Stimulated activated CD4-positive, alpha-beta T cell treated with anti-CD3 and anti-CD28 coated beads, Interleukin-4, amount 100 ng/mL, for 4 hours (primary cell): ENCODE results near the gene GATC.

Experiments
- DNase-seq, 2 experiments: peaks; one replicate each; pipeline ENCODE4 v3.0.0-alpha.2; 2020

Gene GATC

DNA sequence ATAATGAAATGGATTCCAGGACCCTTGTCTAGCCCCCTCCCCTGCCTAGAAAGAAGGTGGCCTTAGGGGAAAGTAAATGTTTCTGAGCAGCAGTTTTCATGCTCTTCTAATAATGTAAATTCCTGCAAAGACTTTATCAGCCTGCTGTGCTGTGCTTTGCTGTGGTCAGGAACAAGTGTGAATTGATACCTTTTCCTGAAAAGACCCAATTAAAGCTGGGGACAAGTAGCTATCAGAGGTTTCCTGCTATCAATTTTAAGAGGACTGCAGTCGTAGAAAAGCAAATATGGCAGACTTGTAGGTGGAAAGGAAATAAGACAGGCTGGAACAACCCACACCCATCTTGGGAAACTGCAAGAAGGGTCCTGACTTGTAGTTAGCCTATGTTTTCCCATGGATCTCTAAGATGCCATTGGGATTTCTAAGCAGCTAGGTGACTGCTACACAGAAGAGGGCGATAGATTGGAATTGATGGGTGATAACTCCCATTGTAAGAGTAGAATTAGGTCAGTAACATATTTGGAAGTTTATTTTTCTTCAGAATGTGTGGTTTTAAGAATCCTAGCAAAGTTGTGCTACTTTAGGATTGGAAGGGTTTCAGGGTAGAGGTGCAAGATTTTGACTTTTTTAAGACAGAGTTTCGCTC, 52.7 kb downstream of the GATC start:
- no peak for DNase-seq

DNA sequence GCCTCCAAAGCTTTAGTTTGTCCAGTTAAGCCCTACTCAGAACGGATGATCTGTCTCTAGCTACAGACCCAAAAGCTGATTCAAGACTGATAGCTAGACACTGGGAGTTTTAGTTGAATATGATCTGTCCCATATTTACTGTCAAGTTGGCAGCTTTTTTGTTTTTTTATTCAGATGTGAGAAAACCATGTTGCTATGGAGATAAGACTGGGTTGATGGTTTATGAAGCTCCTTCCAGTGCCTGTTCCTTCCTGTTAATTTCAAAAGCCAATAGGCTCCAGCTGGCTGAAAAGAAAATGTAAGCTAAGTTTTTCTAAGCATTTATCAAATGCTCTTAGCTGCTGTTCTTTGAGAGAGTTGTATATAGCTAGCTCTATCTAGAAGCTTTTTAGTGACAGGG, 54.3 kb downstream of the GATC start:
- DNase-seq = no peak

DNA sequence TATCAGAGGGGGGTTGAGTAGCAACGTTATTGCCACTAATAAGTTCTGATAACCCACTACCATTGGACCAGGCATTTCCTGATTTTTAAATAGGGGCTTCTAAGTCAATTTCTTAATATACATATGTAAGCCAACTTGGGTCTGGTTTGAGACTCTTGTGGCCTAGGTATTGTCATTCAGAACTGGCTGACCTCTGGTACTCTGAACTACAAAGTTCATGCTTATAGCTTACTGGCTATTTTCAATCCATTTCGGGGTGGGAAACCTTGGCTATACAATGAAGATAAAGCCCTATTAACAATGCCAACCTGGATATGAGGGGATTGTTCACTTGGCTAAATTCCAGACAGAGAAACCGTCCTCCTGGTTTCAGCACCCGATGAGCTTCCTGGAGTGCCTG, 58.3 kb downstream of the GATC start:
- DNase-seq = no peak

DNA sequence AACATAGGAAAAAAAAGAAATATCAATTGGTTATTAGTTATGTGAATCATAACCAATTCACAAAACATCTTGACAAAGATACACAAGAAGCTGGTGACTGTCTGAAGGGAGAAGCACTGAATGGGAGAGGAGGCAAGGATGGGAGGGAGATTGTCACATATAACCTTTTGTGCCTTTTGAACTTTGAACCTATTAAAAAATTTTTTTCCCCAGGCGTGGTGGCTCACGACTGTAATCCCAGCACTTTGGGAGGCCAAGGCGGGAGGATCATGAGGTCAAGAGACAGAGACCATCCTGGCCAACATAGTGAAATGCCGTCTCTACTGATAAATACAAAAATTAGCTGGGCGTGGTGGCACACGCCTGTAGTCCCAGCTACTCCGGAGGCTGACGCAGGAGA, 62.3 kb downstream of the GATC start:
- no peak for DNase-seq
